Measurements from ENCODE around the gene NR2C2AP.

The NR2C2AP gene

GRCh38 chr19:19192910-19193423 is 10.2 kb downstream of the NR2C2AP start:
- Mint-ChIP-seq H3K27me3 (ENCODE audit: low read depth) (no peaks in the 10 kb centered on the region), H3K27ac (peak overlapping the region; percentile 99 to 100 (median 99)), H3K4me1 (peaks cover 22% of the 10 kb centered on the region), H3K9me3 (no peaks in the 10 kb centered on the region), H3K36me3 (ENCODE audit: low read depth) (peaks cover 17% of the 10 kb centered on the region), H3K4me3 (peak overlapping the region; percentile 97 to 100 (median 99))
- TF ChIP-seq CTCF (IDR thresholded peaks at IDR 0.05; ENCODE audit: unreplicated experiment in 3 of 3), result no peak

- Mint-ChIP-seq H3K27ac (peak within 1 kb of the TSS; percentile 99 to 100 (median 99)), H3K4me3 (peak within 1 kb of the TSS; percentile 97 to 100 (median 99)), H3K9me3 (no peaks in the 10 kb centered on the region), H3K27me3 (ENCODE audit: low read depth) (no peaks in the 10 kb centered on the region), H3K36me3 (ENCODE audit: low read depth) (peaks cover 11% of the 10 kb centered on the region), H3K4me1 (peaks cover 22% of the 10 kb centered on the region)
- TF ChIP-seq CTCF (IDR thresholded peaks at IDR 0.05; ENCODE audit: unreplicated experiment in 3 of 3), result no peak
Measured at GRCh38 chr19:19192078-19192882, 10.9 kb downstream of the NR2C2AP start, which contains the start of the genes BORCS8 and RFXANK. Gene BORCS8 (minus strand): TSS chr19:19192152. CDS start chr19:19192117, 35 bp downstream. Gene RFXANK (plus strand): TSS chr19:19192258. CDS start chr19:19193947, 1,689 bp downstream.

GRCh38 chr19:19191768-19192077 is 11.5 kb downstream of the NR2C2AP start:
- Mint-ChIP-seq H3K4me3 (peak overlapping the region; percentile 97 to 100 (median 99)), H3K27ac (peak overlapping the region; percentile 99 to 100 (median 99)), H3K27me3 (ENCODE audit: low read depth) (no peaks in the 10 kb centered on the region), H3K4me1 (peaks cover 22% of the 10 kb centered on the region), H3K9me3 (no peaks in the 10 kb centered on the region), H3K36me3 (ENCODE audit: low read depth) (peaks cover 9% of the 10 kb centered on the region)
- TF ChIP-seq CTCF (IDR thresholded peaks at IDR 0.05; ENCODE audit: unreplicated experiment in 3 of 3), result no peak

- H3K4me1 Mint-ChIP-seq, result no peaks in the 10 kb centered on the region
- no peak for TF ChIP-seq CTCF (IDR thresholded peaks at IDR 0.05; ENCODE audit: unreplicated experiment in 3 of 3)
- no peak overlapping the region for H3K27ac Mint-ChIP-seq
- H3K27me3 Mint-ChIP-seq (ENCODE audit: low read depth), result no peaks in the 10 kb centered on the region
- no peak overlapping the region for H3K4me3 Mint-ChIP-seq
- no peaks in the 10 kb centered on the region for H3K9me3 Mint-ChIP-seq
- peaks cover 22% of the 10 kb centered on the region for H3K36me3 Mint-ChIP-seq (ENCODE audit: low read depth)
Measured at GRCh38 chr19:19186742-19187141, 16.5 kb downstream of the NR2C2AP start.

GRCh38 chr19:19185853-19186740 is 17.1 kb downstream of the NR2C2AP start:
- Mint-ChIP-seq H3K4me3 (no peak overlapping the region), H3K4me1 (no peaks in the 10 kb centered on the region), H3K9me3 (no peaks in the 10 kb centered on the region), H3K27ac (no peak overlapping the region), H3K36me3 (ENCODE audit: low read depth) (peaks cover 27% of the 10 kb centered on the region), H3K27me3 (ENCODE audit: low read depth) (no peaks in the 10 kb centered on the region)
- TF ChIP-seq CTCF (IDR thresholded peaks at IDR 0.05; ENCODE audit: unreplicated experiment in 3 of 3), result peak; percentile 11 to 45 (median 27)

All from nephron (organoid).